ENCODE measurements around the gene HPDL. TPM values are rescaled to one million over a fixed set of nuclear protein-coding genes. Genes with fewer than 3 reads are reported as not detected.
"Not testable (repeated sequence)": the region's sequence is repeated elsewhere in the genome, so short reads cannot be mapped to it uniquely, and the experiment has no call there.

Gene HPDL
- 8.5 TPM for polyA plus RNA-seq (2012; ENCODE audit: low read depth, missing spikeins)

GRCh38 chr1:45326627-45327623 lies at the start of gene HPDL:
Gene HPDL (plus strand): TSS chr1:45326895. CDS start chr1:45327149, 254 bp downstream.
- peak; percentile 86 for TF ChIP-seq POLR2A (IDR thresholded peaks at IDR 0.05; ENCODE audit: low read depth, low read length)
- TF ChIP-seq TAF1 (IDR thresholded peaks at IDR 0.05; ENCODE audit: low read depth, low read length) = peak; percentile 80; the same call in 1 of the 2 replicates
- TF ChIP-seq POLR2AphosphoS5 (IDR thresholded peaks at IDR 0.05; ENCODE audit: low read depth, low read length) = peak; percentile 82
- no peak for TF ChIP-seq PAX5 (IDR thresholded peaks at IDR 0.05; ENCODE audit: insufficient read depth, low read length, severe bottlenecking)
- TF ChIP-seq SPI1 (IDR thresholded peaks at IDR 0.05; ENCODE audit: low read depth, low read length) = no peak
- peak; percentile 66; the same call in 1 of the 2 replicates for TF ChIP-seq POU2F2 (IDR thresholded peaks at IDR 0.05; ENCODE audit: low read depth, low read length)
- peak; percentile 90 for FAIRE-seq

GRCh38 chr1:45282351-45282750 lies 44.3 kb upstream of the HPDL start:
- DNase-seq (ENCODE audit: insufficient read length, low spot score) (no peak), FAIRE-seq (no peak)
- TF ChIP-seq POLR2A (IDR thresholded peaks at IDR 0.05; ENCODE audit: low read depth, low read length) (no peak), TAF1 (IDR thresholded peaks at IDR 0.05; ENCODE audit: low read depth, low read length) (no peak), PAX5 (IDR thresholded peaks at IDR 0.05; ENCODE audit: insufficient read depth, low read length, severe bottlenecking) (no peak), SPI1 (IDR thresholded peaks at IDR 0.05; ENCODE audit: low read depth, low read length) (no peak), POLR2AphosphoS5 (IDR thresholded peaks at IDR 0.05; ENCODE audit: low read depth, low read length) (no peak), POU2F2 (IDR thresholded peaks at IDR 0.05; ENCODE audit: low read depth, low read length) (no peak)

More at GRCh38 chr1:45326627-45327623, at the start of gene HPDL:
- DNase-seq (ENCODE audit: insufficient read length, low spot score) = peak; percentile 79

DNA sequence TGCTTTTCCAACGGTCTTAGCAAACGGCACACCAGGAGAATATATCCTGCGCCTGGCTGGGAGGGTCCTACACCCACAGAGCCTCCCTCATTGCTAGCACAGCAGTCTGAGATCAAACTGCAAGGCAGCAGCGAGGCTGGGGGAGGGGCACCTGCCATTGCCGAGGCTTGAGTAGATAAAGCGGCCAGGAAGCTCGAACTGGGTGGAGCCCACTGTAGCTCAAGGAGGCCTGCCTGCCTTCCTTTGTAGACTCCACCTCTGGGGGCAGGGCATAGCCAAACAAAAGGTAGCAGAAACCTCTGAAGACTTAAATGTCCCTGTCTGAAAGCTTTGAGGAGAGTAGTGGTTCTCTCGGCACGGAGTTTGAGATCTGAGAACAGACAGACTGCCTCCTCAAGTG lies 41.8 kb upstream of the HPDL start:
- FAIRE-seq = not testable (repeated sequence)

GRCh38 chr1:45286521-45286920 lies 40.2 kb upstream of the HPDL start:
- DNase-seq (ENCODE audit: insufficient read length, low spot score); FAIRE-seq: not testable (repeated sequence)

More for the DNA sequence above, 41.8 kb upstream of the HPDL start:
- DNase-seq (ENCODE audit: insufficient read length, low spot score) = not testable (repeated sequence)

GRCh38 chr1:45291002-45291401 lies 35.7 kb upstream of the HPDL start:
- not testable (repeated sequence) for FAIRE-seq; DNase-seq (ENCODE audit: insufficient read length, low spot score)

DNA sequence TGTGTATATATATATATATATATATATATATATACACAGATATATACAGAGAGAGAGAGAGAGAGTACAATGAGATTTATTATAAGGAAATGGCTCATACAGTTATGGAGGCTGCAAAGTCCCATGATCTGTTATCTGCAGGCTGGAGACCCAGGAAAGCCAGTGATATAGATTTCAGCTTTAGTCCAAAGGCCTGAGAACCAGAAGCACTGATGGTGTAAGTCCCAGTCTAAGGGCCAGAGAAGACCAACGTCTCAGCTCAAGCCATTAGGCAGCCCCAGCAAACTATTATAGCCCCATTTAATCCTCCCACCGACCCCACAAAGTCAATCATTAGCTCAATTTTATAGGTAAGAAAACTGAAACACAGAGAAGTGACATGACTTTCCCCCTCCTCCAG lies 35.0 kb upstream of the HPDL start:
- no peak for DNase-seq (ENCODE audit: insufficient read length, low spot score)
- no peak for FAIRE-seq
- TF ChIP-seq POLR2A (IDR thresholded peaks at IDR 0.05; ENCODE audit: low read depth, low read length) (no peak), POLR2AphosphoS5 (IDR thresholded peaks at IDR 0.05; ENCODE audit: low read depth, low read length) (no peak), SPI1 (IDR thresholded peaks at IDR 0.05; ENCODE audit: low read depth, low read length) (no peak), PAX5 (IDR thresholded peaks at IDR 0.05; ENCODE audit: insufficient read depth, low read length, severe bottlenecking) (no peak), POU2F2 (IDR thresholded peaks at IDR 0.05; ENCODE audit: low read depth, low read length) (no peak), TAF1 (IDR thresholded peaks at IDR 0.05; ENCODE audit: low read depth, low read length) (no peak)

DNA sequence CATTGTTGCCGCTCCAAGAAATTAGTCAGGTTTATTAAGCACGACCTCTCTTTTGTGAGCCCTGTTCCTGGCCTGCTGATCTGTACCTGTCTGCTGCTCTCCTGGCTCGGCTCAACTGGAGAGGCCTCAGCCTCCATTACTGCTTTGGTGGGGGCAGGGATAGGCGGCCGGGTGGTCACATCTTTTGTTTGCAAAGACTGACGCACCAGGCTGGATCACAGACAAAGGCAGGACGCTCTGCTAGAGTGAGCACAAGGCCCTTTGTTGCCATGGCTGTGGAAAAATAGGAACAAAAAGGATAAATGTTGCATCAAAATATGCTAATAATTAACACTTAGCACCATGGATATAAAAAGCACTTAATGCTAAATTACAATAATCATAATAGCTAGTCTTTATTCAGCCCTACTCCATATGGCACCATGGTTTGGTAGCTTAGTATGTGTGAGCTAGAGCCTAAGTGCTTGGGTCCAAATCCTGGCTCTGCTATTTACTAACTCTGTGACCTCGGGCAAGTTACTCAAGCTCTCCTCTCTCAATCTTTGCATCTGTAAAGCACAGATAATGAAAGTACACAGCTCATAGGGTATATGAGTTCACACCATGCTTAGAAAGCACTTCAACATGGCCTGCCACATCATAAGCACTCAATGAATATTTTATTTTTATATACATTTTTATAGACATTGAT lies 28.9 kb upstream of the HPDL start:
- DNase-seq (ENCODE audit: insufficient read length, low spot score) (no peak), FAIRE-seq (no peak)
- TF ChIP-seq SPI1 (IDR thresholded peaks at IDR 0.05; ENCODE audit: low read depth, low read length) (no peak), TAF1 (IDR thresholded peaks at IDR 0.05; ENCODE audit: low read depth, low read length) (no peak), POLR2AphosphoS5 (IDR thresholded peaks at IDR 0.05; ENCODE audit: low read depth, low read length) (no peak), POU2F2 (IDR thresholded peaks at IDR 0.05; ENCODE audit: low read depth, low read length) (no peak), POLR2A (IDR thresholded peaks at IDR 0.05; ENCODE audit: low read depth, low read length) (no peak), PAX5 (IDR thresholded peaks at IDR 0.05; ENCODE audit: insufficient read depth, low read length, severe bottlenecking) (no peak)

GRCh38 chr1:45299296-45299695 lies 27.4 kb upstream of the HPDL start:
- no peak for TF ChIP-seq POU2F2 (IDR thresholded peaks at IDR 0.05; ENCODE audit: low read depth, low read length)
- FAIRE-seq (no peak), DNase-seq (ENCODE audit: insufficient read length, low spot score) (no peak)

GRCh38 chr1:45299981-45300668 lies 26.6 kb upstream of the HPDL start:
- DNase-seq (ENCODE audit: insufficient read length, low spot score) (peak; percentile 43), FAIRE-seq (peak; percentile 85)
- no peak for TF ChIP-seq TAF1 (IDR thresholded peaks at IDR 0.05; ENCODE audit: low read depth, low read length)
- no peak for TF ChIP-seq SPI1 (IDR thresholded peaks at IDR 0.05; ENCODE audit: low read depth, low read length)
- no peak for TF ChIP-seq POU2F2 (IDR thresholded peaks at IDR 0.05; ENCODE audit: low read depth, low read length)

DNA sequence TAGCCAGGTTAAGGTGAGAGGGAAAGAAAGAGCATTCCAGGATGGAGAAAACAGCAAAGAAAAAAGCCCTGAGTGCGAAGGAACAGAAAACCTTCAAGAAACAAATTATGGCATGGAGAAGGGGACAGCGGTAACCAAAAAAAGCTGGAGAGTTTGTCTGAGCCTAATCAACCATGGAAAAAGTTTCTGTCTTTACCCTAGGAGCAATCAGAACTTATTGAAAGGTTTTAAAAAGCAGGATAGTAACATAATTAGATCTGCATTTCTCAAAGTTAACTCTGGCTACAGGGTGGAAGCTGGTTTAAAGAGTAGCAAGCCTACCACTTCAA lies 26.1 kb upstream of the HPDL start:
- FAIRE-seq (no peak), DNase-seq (ENCODE audit: insufficient read length, low spot score) (no peak)
- TF ChIP-seq TAF1 (IDR thresholded peaks at IDR 0.05; ENCODE audit: low read depth, low read length) (no peak), POU2F2 (IDR thresholded peaks at IDR 0.05; ENCODE audit: low read depth, low read length) (no peak), POLR2AphosphoS5 (IDR thresholded peaks at IDR 0.05; ENCODE audit: low read depth, low read length) (no peak), SPI1 (IDR thresholded peaks at IDR 0.05; ENCODE audit: low read depth, low read length) (no peak), POLR2A (IDR thresholded peaks at IDR 0.05; ENCODE audit: low read depth, low read length) (no peak), PAX5 (IDR thresholded peaks at IDR 0.05; ENCODE audit: insufficient read depth, low read length, severe bottlenecking) (no peak)
